Endothelial cell of umbilical vein (primary cell): ENCODE data around the gene ENGASE. TPM values are rescaled to one million over a fixed set of nuclear protein-coding genes. Genes with fewer than 3 reads are reported as not detected.

Source experiments
- BruUV-seq: library from RNA; stranded (reverse); fragments of 400-500 nt; replicated peaks from 2 replicates; lab custom pipeline; 2021; lab: Mats Ljungman, UMichigan
- CTCF ChIA-PET: fragments of 300-600, 350-600 bp; sonication (Branson Sonifier 250); formaldehyde crosslinking; loops from one replicate; lab custom pipeline; 2021; ENCODE audit warnings: antibody characterized with exemption, inconsistent platforms; lab: Charles Lee
- POLR2A ChIA-PET: fragments of 300-600, 350-600 bp; sonication (Branson Sonifier 250); formaldehyde crosslinking; loops from one replicate; lab custom pipeline; 2021; ENCODE audit warnings: antibody characterized with exemption, inconsistent platforms; lab: Charles Lee
- DNase-seq: peaks from one replicate; pipeline ENCODE4 v3.0.0-alpha.2; 2011; ENCODE audit warnings: low read depth, low spot score
- FAIRE-seq: peaks from 2 replicates; lab custom pipeline; 2011; peaks lifted over from hg19 to GRCh38; lab: Jason Lieb, UNC
- H2AFZ ChIP-seq: 2 replicates; pipeline ENCODE4 v1.6.0; 2012; ENCODE audit warnings: low read depth, low read length, control low read depth, inconsistent platforms
- H3K27ac ChIP-seq: 2 replicates; pipeline ENCODE4 v1.5.1; 2011; ENCODE audit warnings: low read depth, mild to moderate bottlenecking, control low read depth, low read length, moderate library complexity; ENCODE audit not compliant: insufficient read depth
- H3K27me3 ChIP-seq, 2 experiments: 2 replicates each; pipeline versions ENCODE4 v1.6.0 to v1.6.1; 2011; ENCODE audit warnings: low read length in 2 of 2, mixed read lengths in 1 of 2; ENCODE audit not compliant: control insufficient read depth in 2 of 2, insufficient read depth in 2 of 2
- H3K36me3 ChIP-seq, 2 experiments: 2 replicates in 1 of 2; 3 replicates in 1 of 2; pipeline ENCODE4 v1.5.1; 2011; ENCODE audit warnings: low read length in 2 of 2, mild to moderate bottlenecking in 1 of 2, moderate library complexity in 1 of 2; ENCODE audit not compliant: control insufficient read depth in 2 of 2, insufficient read depth in 2 of 2; ENCODE audit errors: extremely low read depth in 1 of 2
- H3K4me1 ChIP-seq: 3 replicates; pipeline ENCODE4 v1.5.1; 2011; ENCODE audit warnings: mild to moderate bottlenecking, low read length; ENCODE audit not compliant: control insufficient read depth, insufficient read depth; ENCODE audit errors: extremely low read depth
- H3K4me2 ChIP-seq: 2 replicates; pipeline ENCODE4 v1.6.1; 2011; ENCODE audit warnings: low read length, control low read depth, mixed read lengths; ENCODE audit not compliant: insufficient read depth
- H3K4me3 ChIP-seq, 3 experiments: fragments of 200-600 bp in 1 of 3; sonication (generic), shearing (Covaris generic) in 1 of 3; replicated peaks in 1 of 3; 2 replicates each; pipeline ENCODE4 v1.5.1; 2011 to 2016; ENCODE audit warnings: control low read depth in 3 of 3, low read length in 3 of 3, mild to moderate bottlenecking in 2 of 3, inconsistent platforms in 1 of 3, low read depth in 1 of 3, moderate library complexity in 1 of 3; ENCODE audit not compliant: insufficient read depth in 1 of 3
- H3K79me2 ChIP-seq: 2 replicates; pipeline ENCODE4 v1.6.0; 2012; ENCODE audit warnings: low read length, inconsistent platforms; ENCODE audit not compliant: control insufficient read depth, insufficient read depth
- H3K9ac ChIP-seq: replicated peaks from 2 replicates; pipeline ENCODE3; 2011; ENCODE audit warnings: low read length, control low read depth; ENCODE audit not compliant: insufficient read depth; ENCODE audit errors: extremely low read depth
- H3K9me1 ChIP-seq: replicated peaks from 3 replicates; pipeline ENCODE4 v1.6.0; 2011; ENCODE audit warnings: mild to moderate bottlenecking, low read length; ENCODE audit not compliant: control insufficient read depth, insufficient read depth; ENCODE audit errors: extremely low read depth
- H3K9me3 ChIP-seq: replicated peaks from 2 replicates; pipeline ENCODE4 v1.5.1; 2012; ENCODE audit warnings: low read length, inconsistent platforms; ENCODE audit not compliant: control insufficient read depth, insufficient read depth
- H4K20me1 ChIP-seq: replicated peaks from 2 replicates; pipeline ENCODE3; 2011; ENCODE audit warnings: mild to moderate bottlenecking, low read length; ENCODE audit not compliant: control insufficient read depth, insufficient read depth; ENCODE audit errors: extremely low read depth
- CTCF ChIP-seq, 2 donors: IDR thresholded peaks; 1 replicate in 1 of 2; 2 replicates in 1 of 2; pipeline ENCODE4 v1.5.1; 2011; ENCODE audit warnings: low read length in 2 of 2, mild to moderate bottlenecking in 2 of 2, moderate library complexity in 2 of 2, control low read depth in 1 of 2, inconsistent platforms in 1 of 2, low read depth in 1 of 2; ENCODE audit not compliant: insufficient read depth in 1 of 2; ENCODE audit errors: extremely low read depth in 1 of 2
- EZH2 ChIP-seq: IDR thresholded peaks from 2 replicates; pipeline ENCODE4 v1.6.1; 2012; ENCODE audit warnings: borderline replicate concordance, low read depth, mild to moderate bottlenecking, moderate library complexity, low read length, inconsistent platforms; ENCODE audit not compliant: severe bottlenecking
- GATA2 ChIP-seq: IDR thresholded peaks from 2 replicates; pipeline ENCODE4 v1.7.0; 2011; ENCODE audit warnings: low read depth, mild to moderate bottlenecking, moderate library complexity, mixed read lengths, low read length; ENCODE audit not compliant: insufficient read length, insufficient read depth
- JUN ChIP-seq: IDR thresholded peaks from 2 replicates; pipeline ENCODE4 v1.6.1; 2011; ENCODE audit warnings: borderline replicate concordance, low read depth; ENCODE audit not compliant: insufficient read length, insufficient read depth
- MAX ChIP-seq: IDR thresholded peaks from 2 replicates; pipeline ENCODE4 v1.6.1; 2011; ENCODE audit not compliant: insufficient read depth, insufficient read length
- POLR2A ChIP-seq: IDR thresholded peaks from 2 replicates; pipeline ENCODE4 v1.6.1; 2012; ENCODE audit warnings: low read depth, mild to moderate bottlenecking, control low read depth, low read length
- POLR2AphosphoS5 ChIP-seq: IDR thresholded peaks from 2 replicates; pipeline ENCODE4 v1.6.1; 2012; ENCODE audit warnings: low read depth, mild to moderate bottlenecking, control low read depth, low read length, moderate library complexity; ENCODE audit not compliant: insufficient read depth
- dilution Hi-C: fragments of 300-500 bp; cut with MboI; formaldehyde crosslinking; loops from one replicate; pipeline ENCODE4 v1.15.0; 2019; ENCODE audit warnings: low sequenced_read_pairs; ENCODE audit not compliant: extremely low pct_ligation_motif_present
- intact Hi-C: fragments of 100-400 bp; cut with micrococcal nuclease; formaldehyde crosslinking; loops from one replicate; pipeline ENCODE4 v1.10.0; 2022
- polyA plus RNA-seq, 4 experiments: library from polyadenylated mRNA; depleted of rRNA in 3 of 4; stranded (reverse) in 3 of 4; unstranded in 1 of 4; fragments of >200 nt; gene quantifications; 2 replicates each; pipeline versions ENCODE4 v1.2.1 to v1.2.3, GENCODE V29; 2011 to 2012; ENCODE audit warnings: missing spikeins in 1 of 4
- total RNA-seq: library from RNA; stranded (reverse); gene quantifications from 2 replicates; pipeline ENCODE4 v1.2.3, GENCODE V29; 2021

Gene ENGASE
- total and polyA plus RNA-seq, 2 donors (not counting 3 experiments of a cell fraction or from before 2014, with no cell fraction given) = 13.7 to 20.8 TPM

GRCh38 chr17:79114458-79115301 is 40.1 kb downstream of the ENGASE start:
- DNase-seq (no peak), FAIRE-seq (no peak)
- Histone ChIP-seq H3K9me1 (no peaks in the 10 kb centered on the region), H2AFZ (no peak overlapping the region), H3K4me3 (no peak overlapping the region), H4K20me1 (no peaks in the 10 kb centered on the region), H3K9ac (no peak overlapping the region), H3K9me3 (no peaks in the 10 kb centered on the region), H3K27me3 (no peaks in the 10 kb centered on the region), H3K27ac (no peak overlapping the region), H3K4me1 (no peaks in the 10 kb centered on the region), H3K79me2 (no peaks in the 10 kb centered on the region), H3K36me3 (no peaks in the 10 kb centered on the region), H3K4me2 (no peak overlapping the region)
- no TSS peak for BruUV-seq
- POLR2A ChIA-PET = no interaction called here
- CTCF ChIA-PET = interaction anchor here (1.0 to 1.4 kb wide), 3 partner anchors 11 to 277 kb away, joined by 3 to 7 read pairs (median 3); no protein-coding TSS in a partner anchor
- TF ChIP-seq EZH2 (no peak), GATA2 (no peak), MAX (no peak), POLR2A (no peak), POLR2AphosphoS5 (no peak), CTCF (IDR thresholded peaks at IDR 0.05; ENCODE audit: extremely low read depth in 1 of 2, insufficient read depth in 1 of 2, low read depth in 1 of 2, low read length in 2 of 2) (no peak), JUN (no peak)
- intact Hi-C loops (no loop called here), dilution Hi-C loops (no loop called here)
